SK-N-SH treated with all-trans-retinoic acid at 6 μM for 48 hours (cell line): Measurements from ENCODE around the gene OR52B2.

Source experiments
- ESRRG ChIP-seq: fragments of 250-450 bp; sonication (Bioruptor Pico); IDR thresholded peaks from 2 replicates; pipeline ENCODE4 v1.6.1; 2021; ENCODE audit warnings: mild to moderate bottlenecking
- GLIS3 ChIP-seq: fragments of 250-450 bp; sonication (Bioruptor Pico); IDR thresholded peaks from 2 replicates; pipeline ENCODE4 v1.5.0; 2020; ENCODE audit warnings: mild to moderate bottlenecking, moderate library complexity
- TSHZ2 ChIP-seq: fragments of 250-450 bp; sonication (Bioruptor Pico); IDR thresholded peaks from 2 replicates; pipeline ENCODE4 v1.5.0; 2020; ENCODE audit warnings: mild to moderate bottlenecking, moderate library complexity
- ZFP3 ChIP-seq: fragments of 250-450 bp; sonication (Bioruptor Pico); IDR thresholded peaks from 2 replicates; pipeline ENCODE4 v1.5.0; 2020; ENCODE audit warnings: mild to moderate bottlenecking, moderate library complexity

- TF ChIP-seq ZFP3 (CRISPR knock-in tag): no peak
- TF ChIP-seq GLIS3 (CRISPR knock-in tag): no peak
- no peak for TF ChIP-seq ESRRG
- no peak for TF ChIP-seq TSHZ2
Measured at GRCh38 chr11:6216501-6216900, 46.4 kb upstream of the OR52B2 start.
